NCI-H526 (cell line): ENCODE results near the gene SEC24D.

ENCODE experiments used
- DNase-seq, 2 experiments: peaks; one replicate each; lab custom pipeline; 2025; lab: John Stamatoyannopoulos, UW

SEC24D gene

DNA sequence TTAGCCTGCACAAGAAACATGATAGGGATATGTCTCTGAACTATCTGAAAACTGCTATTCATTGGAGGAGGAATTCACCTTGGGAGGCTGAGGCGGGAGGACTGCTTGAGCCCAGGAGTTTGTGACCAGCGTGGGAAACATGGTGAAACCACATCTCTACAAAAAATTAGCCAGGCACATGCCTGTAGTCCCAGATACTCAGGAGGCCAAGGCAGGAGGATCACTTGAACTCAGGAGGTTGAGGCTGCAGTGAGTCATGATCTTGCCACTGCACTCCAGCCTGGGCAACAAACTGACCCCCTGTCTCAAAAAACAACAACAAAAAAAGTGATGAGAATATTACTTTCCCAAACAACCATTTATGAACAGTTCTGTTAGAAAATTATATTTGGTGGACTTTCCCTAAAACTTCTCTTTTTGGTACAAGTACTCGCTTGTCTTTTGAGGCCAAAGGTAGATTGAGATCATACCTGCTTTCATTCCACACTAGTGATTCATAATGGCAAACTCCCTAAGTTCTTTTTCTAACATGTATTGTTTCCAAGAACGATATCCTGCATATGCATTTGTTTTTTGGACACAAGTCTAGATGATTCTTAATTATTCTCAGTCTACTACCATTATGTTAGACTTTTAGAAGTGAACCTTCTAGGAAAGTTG, 117.3 kb downstream of the SEC24D start:
- no peak for DNase-seq

DNA sequence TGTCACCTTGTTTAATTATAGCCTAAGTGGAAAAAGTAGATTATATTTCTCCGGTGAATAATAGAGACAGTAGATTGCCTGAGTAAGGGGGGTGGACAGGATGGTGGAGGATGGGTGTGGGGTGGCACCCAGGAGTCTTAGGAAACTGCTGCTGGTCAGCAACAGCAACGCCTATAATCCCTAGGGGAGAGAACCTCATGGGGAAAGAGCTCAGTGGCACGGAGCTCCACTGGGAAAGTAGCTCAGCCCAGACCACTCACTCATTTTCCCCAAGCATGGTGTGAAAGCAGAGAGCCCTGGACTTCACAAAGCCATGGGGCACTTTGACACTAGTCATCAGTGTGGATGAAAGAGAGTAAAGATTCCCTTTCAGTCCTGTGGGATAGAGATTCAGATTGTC, 119.6 kb downstream of the SEC24D start:
- DNase-seq, result no peak

DNA sequence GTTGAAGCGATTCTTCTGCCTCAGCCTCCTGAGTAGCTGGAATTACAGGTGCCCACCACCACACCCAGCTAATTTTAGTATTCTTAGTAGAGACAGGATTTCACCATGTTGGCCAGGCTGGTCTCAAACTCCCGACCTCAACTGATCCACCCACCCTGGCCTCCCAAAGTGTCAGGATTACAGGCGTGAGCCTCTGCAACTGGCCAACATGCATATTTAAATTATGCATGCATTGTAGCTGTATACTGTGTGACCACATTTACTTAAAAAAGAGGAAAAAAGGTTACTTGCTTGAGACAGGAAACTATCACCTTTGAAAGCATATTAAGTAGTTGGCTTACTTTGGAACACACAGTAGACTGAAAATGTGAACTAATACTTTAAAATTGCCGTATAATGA, 121.2 kb downstream of the SEC24D start:
- no peak for DNase-seq

DNA sequence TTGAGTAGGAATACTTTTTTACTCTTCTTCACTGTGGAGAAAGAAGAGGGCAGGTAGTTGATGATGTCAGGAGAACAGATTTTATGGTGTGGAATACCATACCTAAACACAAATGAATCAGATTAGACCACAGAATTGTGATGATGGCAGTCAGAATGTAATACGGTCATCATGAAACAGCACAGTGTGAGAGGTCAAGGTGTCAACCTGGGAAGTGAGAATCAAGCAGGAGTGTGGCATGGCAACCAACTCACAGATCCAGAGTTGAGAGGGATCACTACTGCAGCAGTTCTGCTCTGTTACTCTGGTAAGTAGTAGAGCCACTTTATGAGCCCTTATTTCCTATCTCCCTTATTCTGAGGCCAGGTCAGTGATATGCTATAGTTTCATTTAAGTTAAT, 123.1 kb downstream of the SEC24D start:
- DNase-seq, result no peak

DNA sequence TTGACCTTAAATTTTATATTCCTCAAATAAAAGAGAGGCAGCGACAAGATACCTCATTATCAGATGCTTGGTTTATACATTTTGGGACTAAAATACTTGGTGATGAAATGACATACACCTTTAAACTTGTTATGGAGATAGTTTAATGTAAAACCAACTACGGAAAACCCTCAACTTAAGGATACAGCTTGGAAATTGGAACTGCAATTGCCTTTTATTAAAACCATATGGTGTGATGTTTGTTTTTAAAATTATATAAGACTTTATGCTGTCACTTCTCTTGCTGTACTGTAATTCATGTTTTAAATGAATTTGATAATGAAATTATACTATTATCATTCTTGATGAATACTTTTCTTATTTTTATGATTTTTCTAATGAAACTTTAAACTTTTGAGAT, 124.9 kb downstream of the SEC24D start:
- DNase-seq, result no peak

DNA sequence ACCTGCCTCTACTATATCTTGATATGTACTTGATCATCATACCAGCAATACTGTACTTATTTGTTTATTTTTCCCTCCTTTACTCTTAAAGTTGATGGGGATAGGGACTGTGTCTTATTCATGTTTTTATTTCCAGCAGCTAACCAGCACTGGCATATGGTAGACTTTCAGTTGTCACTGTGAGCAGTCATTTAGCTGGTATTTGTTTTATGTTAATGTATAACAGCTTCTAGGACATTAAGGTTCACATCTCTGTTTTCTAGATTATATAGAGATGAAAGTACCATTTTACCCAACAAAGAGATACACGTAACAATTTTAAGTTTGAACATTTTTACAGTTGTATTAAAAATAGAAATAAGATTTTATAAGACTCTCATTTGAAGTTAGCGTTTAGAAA, 132.8 kb downstream of the SEC24D start:
- no peak for DNase-seq

DNA sequence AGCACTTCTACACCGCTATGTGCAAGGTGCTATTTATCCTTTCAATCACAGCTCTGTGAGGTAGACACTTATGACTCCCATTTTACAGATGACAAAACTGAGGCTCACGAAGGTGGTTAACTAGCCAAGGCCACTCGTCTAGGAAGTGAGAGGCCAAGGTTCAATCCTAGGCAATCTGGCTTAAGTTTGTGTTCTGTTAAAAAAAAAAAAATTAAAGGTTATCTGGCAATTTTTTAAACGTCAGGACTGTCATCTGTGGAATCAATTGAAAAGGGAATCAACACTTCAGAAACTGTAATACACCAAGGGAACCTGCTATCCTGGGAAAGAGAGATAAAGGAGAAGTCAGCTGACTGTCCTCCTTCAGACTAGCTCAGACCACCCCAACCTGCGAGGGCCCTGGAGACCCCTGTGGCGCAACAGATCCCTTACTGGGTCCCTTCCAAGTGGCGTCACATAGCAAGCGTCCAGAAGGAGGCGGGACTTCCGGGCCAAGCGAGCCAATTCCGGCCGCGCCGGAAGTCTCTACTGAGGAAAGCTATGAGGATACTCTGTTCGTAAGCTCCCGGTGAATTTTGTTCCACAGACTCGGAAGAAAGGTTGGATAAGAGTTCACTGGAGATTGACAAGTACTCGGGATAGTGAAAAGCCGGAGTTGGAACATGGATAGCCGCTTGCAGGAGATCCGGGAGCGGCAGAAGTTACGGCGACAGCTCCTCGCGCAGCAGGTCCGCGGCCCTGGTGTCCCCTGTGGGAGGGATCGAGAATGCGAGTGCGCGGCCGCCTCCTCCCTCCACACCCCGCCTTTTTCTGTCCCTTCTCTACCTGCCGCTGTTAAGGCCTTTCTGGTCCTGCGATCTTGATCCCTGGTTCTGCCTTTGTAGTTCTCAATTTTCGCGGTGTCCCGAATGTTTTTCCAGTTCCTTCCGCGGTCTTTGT, 150.8 kb downstream of the SEC24D start, which contains the start of gene METTL14:
METTL14 (plus strand) TSS at position 520 of the 939 bp plus-strand sequence; CDS start at position 663, 143 bp downstream.
- peak; percentile 85 to 95 for DNase-seq

DNA sequence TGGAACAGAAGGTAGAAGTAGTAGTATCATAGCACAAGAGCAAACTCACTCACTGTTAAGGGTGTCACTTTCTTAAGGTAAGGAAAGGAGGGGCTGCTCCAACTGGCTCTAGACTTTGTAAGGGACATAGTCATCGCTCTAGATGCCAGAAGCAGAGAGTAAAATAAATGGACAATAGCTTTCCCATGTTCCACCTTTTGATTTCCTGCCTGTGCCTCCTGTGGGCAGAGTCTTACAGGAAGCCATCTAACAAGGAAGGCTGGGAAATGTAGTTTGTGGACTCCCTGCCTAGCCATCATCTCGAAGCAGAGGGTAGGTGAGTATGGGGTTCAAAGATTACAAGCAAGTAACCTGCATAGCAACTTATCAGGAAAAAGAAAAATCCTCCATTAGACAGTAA, 152.4 kb downstream of the SEC24D start:
- peak in 1 of 2 experiments; percentile 26 for DNase-seq

DNA sequence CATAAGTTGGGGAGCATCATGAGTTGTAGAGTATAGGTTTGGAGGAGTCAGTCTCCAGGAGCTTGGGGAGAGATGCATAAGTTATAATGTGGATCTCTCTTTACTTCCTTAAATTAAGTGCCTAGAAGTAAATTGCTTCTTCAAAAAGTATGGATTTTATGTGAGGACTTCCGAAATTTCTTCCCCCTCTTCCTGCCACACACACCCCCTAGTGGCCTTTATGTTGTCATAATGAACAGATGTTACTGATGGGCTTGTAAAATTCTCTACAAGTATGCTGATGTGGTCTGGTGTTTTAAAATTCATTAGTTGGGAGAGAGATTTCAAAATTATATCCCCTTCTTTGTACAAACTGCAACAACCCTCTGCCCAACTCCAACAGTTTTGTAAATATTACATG, 153.0 kb downstream of the SEC24D start:
- peak; percentile 5 to 41 for DNase-seq

DNA sequence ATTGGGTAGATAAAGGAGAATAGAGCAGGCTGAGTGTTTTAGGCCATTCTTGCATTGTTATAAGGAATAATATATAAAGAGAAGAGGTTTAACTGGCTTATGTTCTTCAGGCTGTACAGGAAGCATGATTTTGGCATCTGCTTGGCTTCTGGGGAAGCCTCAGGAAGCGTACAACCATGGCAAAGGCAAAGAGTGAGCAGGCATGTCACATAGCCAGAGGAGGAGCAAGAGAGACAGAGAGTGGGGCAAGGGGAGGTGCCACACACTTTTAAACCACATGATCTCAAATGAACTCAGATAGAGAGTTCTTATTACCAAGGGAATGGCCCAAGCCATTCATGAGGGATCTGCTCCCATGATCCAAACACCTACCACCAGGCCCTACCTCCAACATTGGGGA, 155.1 kb downstream of the SEC24D start:
- no peak for DNase-seq

DNA sequence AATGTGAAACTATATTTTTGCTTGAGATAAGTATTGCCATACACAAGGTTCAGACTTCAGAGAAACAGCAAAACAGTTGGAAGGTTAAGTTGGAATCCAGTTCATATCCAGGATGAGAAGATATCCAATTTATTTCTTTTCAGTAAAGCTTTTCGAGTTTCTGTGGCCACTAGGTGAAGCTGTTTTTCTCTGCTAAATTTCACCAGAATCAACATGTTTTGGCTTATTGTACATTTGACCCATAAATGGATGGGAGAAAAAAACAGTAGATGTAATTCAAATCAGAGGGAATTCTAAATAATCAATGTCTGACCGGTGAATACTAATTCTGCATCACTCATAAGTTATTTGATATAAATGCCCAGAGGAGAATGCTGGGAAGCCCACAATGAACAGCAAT, 159.8 kb downstream of the SEC24D start:
- DNase-seq, result no peak
